ENCODE data around the gene KCNK10. TPM values are rescaled to one million over a fixed set of nuclear protein-coding genes. Genes with fewer than 3 reads are reported as not detected.

The KCNK10 gene
- total RNA-seq, 1 donor from 2014 or later: not detected

DNA sequence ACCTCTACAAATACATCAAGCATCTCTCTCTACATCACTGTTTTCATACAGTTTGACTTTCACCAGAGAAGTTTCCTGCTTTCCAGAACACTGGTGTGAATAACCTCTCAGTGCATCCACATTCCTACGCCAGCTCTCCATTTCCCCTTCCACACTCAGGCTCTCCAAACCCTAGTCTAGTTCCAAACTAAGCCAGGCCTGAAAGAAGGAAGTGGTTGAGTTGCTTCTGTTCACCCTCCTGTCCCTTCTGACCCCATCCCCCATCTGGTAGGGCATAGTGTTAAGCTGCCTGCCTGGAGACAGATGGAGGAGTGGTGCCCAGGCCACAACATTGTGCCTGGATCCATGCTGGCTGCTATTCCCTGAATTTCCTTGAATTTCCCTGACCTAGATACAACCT, 185.7 kb downstream of the KCNK10 start:
- no peak for DNase-seq (ENCODE audit: extremely low read depth, low read depth, low spot score)

Other genes starting within 250 kb of the KCNK10 start
- gene SPATA7, start 62.4 kb upstream of the KCNK10 start, total RNA-seq: 15.1 and 18.6 TPM in 2 replicates
- 11.1 and 14.7 TPM in 2 replicates for gene PTPN21, start 231.7 kb upstream of the KCNK10 start, total RNA-seq
- 45.7 and 46.1 TPM in 2 replicates for gene ZC3H14, start 239.8 kb upstream of the KCNK10 start, total RNA-seq